GM19023 (cell line): Measurements from ENCODE around the gene CAPN14.

Source experiments
- ATAC-seq: cut with Tn5 transposase; IDR thresholded peaks from one replicate; pipeline ENCODE4 v1.9.1; 2021; ENCODE audit warnings: mild to moderate bottlenecking, moderate library complexity; ENCODE audit not compliant: unreplicated experiment

Gene CAPN14

GRCh38 chr2:31147645-31148044 lies 69.7 kb downstream of the CAPN14 start:
- ATAC-seq, result no peak

GRCh38 chr2:31142110-31142509 lies 75.2 kb downstream of the CAPN14 start:
- no peak for ATAC-seq

GRCh38 chr2:31141443-31142085 lies 75.8 kb downstream of the CAPN14 start:
- ATAC-seq, result no peak

- ATAC-seq, result no peak
Measured at GRCh38 chr2:31140151-31140550, 77.2 kb downstream of the CAPN14 start.

- ATAC-seq, result no peak
Measured at GRCh38 chr2:31139671-31140070, 77.6 kb downstream of the CAPN14 start.

- no peak for ATAC-seq
Measured at GRCh38 chr2:31138037-31138962, 79.0 kb downstream of the CAPN14 start, which contains the start of gene GALNT14. Gene GALNT14 (minus strand): TSS chr2:31138440. CDS start chr2:31138086, 354 bp downstream.

GRCh38 chr2:31137211-31138036 lies 79.9 kb downstream of the CAPN14 start:
- ATAC-seq, result no peak

- ATAC-seq, result no peak
Measured at GRCh38 chr2:31136732-31137131, 80.6 kb downstream of the CAPN14 start.

- ATAC-seq, result no peak
Measured at GRCh38 chr2:31136000-31136399, 81.3 kb downstream of the CAPN14 start.

GRCh38 chr2:31134480-31134879 lies 82.8 kb downstream of the CAPN14 start:
- no peak for ATAC-seq

GRCh38 chr2:31132786-31133185 lies 84.5 kb downstream of the CAPN14 start:
- ATAC-seq, result no peak

GRCh38 chr2:31131871-31132270 lies 85.4 kb downstream of the CAPN14 start:
- ATAC-seq, result no peak

- ATAC-seq, result no peak
Measured at GRCh38 chr2:31129375-31130171, 87.7 kb downstream of the CAPN14 start.

GRCh38 chr2:31127931-31128330 lies 89.4 kb downstream of the CAPN14 start:
- no peak for ATAC-seq

GRCh38 chr2:31125918-31126695 lies 91.2 kb downstream of the CAPN14 start:
- ATAC-seq, result no peak

GRCh38 chr2:31124904-31125303 lies 92.4 kb downstream of the CAPN14 start:
- no peak for ATAC-seq
